Measurements from ENCODE around the gene CAMTA1. TPM values are rescaled to one million over a fixed set of nuclear protein-coding genes. Genes with fewer than 3 reads are reported as not detected.

The CAMTA1 gene
- total RNA-seq, 1 experiment from 2014 or later: 69.0 TPM

DNA sequence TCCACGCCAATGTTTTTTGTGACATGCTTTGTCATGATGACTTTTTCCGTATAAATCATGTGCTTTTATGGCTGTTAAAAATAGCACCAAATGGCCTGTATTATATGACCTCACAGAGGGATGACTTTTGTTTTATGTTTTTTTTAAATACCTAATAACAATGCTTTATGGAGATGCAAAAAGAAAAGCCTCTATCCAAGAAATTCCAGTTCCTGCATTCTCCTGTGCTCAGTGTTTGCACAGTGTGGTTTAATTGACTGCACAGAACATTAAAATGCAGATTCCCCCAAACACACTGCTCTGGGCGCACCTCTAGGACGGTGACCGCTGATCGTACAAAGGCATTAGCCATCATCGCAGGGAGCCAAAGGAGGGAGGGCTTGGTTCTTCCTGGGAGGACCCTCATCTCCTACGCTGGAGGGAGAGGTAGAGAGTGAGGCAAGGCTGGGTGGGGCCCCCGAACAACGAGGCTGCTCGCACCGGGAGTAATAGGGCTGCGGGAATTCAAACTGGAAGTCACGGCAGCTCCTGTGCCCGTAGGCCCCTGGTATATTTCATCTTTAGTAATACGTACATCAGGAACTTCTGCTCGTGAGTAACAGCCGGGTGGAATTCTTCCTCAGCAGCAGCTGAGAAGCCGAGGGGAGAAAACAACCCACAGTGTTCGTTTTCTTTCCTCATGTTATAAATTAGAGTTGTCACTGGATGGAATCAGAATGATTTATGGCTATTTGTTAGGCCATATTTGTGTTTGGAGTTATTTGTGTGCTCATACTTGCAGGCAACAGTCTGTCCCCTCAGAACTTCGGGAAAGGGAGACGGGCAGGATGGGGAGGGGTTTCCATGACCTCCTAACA, 465.6 kb downstream of the CAMTA1 start:
- no peak for DNase-seq (ENCODE audit: low read depth)

DNA sequence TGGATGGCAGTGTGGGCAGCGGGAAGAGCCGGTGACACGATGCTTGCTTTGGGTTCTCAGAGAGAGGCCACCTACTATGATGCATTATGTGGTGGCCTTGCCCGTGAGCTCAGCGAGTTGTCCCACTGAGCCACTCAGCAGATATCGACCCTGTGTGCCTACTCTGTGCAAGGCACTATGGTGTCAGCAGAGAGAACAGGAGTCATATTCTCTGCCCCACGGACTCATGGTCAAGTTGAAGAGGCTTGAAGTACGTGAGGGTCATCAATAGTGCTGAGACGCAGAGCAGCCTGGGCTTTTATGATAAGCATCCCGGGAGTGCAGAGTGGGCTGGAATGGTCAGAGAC, 466.2 kb downstream of the CAMTA1 start:
- no peak for DNase-seq (ENCODE audit: low read depth)

DNA sequence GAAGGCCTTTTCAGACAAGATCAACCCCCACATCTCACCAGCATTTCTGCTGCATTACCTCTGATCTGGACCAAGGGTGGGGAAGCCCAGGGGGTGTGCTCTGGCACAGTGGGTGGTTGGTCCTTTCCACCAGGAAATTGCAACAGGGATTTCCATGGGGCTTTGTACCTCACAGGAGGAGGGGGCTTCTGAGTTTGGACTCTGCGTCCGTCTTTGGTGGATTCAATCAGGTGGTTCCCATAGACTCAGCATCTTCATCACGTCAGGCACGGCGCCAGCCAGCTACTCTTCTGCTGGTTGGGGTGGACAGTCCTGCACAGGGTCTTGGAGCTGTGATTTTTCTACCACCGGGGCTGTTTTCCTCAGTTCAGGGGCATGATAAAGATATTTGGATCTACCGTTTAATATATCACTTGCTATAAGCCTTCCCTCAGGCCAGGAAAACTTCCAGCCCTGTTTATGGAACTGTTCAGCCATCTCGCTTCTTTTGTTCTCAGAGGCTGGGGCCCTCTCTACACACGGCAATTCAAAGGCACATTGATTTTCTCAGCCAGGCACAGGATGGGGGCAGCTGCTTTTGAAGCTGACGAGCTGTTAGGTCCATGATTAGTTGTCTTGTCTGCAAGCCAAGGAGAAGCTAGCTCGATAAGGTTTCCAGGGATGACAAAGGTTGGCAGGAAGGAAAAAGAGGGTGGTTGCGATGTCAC, 467.3 kb downstream of the CAMTA1 start:
- DNase-seq (ENCODE audit: low read depth): no peak

DNA sequence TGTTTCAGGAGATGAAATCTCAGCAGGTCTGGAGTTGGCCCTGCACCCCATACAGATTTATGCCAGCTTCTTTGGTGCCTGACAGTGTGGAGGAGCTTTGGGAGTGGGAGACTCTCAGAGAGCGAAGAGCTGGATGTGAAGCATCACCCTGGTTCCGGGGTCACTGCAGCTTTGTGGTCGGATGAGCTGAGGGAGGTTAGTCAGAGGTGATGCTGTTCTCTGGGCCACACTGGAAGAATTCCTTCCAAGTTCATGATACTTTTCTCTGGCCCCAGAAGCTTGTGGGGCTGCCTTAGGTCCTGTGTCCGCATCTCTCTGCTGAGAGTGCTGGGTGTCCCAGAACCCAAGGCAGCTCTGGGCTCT, 467.8 kb downstream of the CAMTA1 start:
- peak; percentile 33 for DNase-seq (ENCODE audit: low read depth)

DNA sequence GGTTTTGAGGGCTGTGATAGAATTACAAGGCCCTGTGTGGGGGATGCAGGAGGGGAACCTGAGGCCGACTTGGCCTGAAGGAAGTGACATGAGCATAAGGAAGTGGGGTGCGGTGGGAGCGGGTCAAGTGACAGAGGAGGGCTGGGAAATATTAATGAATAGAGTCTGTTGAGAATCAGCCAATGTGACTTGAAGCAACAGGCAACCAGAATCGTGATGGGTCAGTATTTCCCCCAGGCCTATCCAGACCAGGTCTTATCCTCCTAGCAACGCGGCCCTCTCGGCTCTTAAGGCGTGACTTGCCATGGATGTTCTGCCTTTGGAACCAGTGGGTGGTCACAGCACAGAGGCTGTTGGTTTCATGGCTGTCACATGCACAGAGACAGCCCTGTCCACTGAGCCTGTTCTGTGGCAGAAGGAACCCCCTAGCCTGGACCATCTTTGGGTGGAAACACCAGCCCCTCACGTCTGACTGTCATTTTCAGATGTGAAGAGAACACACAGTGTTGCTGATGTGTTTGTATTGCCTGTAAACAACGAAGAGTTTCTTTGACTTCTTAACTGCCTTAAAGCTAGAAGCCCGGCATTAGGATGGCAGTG, 468.8 kb downstream of the CAMTA1 start:
- DNase-seq (ENCODE audit: low read depth): no peak

GRCh38 chr1:7255303-7256058, 470.2 kb downstream of the CAMTA1 start:
- peak; percentile 38 for DNase-seq (ENCODE audit: low read depth)

DNA sequence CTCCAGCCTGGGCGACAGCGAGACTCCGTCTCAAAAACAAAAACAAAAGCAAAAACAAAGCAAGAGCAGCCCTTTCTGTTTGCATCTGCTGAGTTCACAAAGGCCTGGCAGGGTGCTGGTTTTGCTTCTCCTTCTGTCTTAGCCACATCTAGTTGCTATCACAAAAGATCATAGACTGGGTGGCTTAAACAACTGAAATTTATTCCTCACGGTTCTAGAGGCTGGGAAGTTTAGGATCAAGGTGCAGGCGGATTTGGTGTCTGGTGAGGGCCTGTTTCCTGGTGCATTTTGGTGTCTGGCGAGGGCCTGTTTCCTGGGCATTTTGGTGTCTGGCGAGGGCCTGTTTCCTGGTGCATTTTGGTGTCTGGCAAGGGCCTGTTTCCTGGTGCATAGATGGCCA, 471.3 kb downstream of the CAMTA1 start:
- DNase-seq (ENCODE audit: low read depth): no peak

GRCh38 chr1:7257225-7257624, 472.0 kb downstream of the CAMTA1 start:
- no peak for DNase-seq (ENCODE audit: low read depth)

DNA sequence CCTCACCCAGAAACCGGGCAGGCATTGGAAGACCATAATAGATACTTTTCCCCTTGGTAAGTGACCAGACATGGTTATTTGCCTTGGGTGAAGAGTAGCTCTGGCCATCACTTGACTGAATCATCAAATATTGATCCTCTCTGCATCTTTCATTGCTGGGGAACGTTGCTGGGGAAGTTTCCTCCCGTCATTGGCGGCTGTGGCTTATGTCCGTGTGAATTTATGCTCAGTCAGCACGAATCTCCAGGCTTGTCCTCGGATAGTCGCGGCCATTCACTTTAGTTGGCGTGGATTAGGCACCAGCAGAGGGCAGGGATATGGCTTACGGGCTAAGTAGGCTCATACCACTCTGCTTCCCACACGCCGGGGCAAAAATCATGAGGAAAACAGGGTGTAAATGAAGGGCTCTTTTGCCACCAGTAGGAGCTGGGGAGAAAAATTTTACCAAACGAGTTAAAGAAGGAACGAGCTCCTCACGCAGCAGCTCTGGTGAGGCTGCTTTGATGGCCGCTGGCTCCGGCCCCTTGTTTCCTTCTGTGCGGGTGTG, 473.4 kb downstream of the CAMTA1 start:
- DNase-seq (ENCODE audit: low read depth): no peak

DNA sequence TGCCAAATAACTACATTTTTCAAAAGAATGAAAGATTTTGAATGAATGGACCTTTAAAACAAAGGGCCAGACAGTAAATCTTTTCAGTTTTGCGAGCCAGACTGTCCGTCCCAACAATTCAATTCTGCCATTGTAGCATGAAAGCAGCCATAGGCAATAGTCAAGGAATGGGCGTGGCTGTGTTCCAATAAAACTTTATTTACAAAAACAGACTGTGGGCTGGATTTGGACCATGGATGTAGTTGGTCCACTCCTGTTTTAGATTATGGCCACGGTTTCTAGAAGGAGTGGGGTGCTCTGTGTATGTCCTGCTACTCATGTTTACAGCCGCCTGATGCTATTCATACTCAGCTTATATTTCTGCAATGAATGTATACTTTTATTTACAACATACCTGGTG, 474.7 kb downstream of the CAMTA1 start:
- DNase-seq (ENCODE audit: low read depth): no peak

DNA sequence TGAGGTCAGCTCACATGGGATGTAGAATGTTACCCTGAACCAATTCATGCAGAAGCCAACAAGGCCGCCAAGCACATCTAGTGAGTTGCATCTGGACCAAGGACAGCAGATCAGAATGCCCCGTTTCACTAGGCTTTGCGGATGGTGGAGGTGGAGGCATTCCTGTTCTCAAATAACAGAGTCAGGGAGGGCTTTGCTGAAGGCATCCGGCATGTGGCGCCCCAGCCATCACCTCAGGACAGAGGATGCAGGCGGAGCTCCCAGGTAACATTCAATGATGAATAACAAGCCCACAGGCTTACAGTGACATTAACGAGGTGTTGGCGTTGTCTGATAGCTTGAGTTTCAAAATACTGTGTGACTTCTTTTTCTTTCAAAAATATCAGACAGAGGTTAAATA, 476.2 kb downstream of the CAMTA1 start:
- DNase-seq (ENCODE audit: low read depth): no peak

GRCh38 chr1:7262611-7263010, 477.4 kb downstream of the CAMTA1 start:
- no peak for DNase-seq (ENCODE audit: low read depth)

DNA sequence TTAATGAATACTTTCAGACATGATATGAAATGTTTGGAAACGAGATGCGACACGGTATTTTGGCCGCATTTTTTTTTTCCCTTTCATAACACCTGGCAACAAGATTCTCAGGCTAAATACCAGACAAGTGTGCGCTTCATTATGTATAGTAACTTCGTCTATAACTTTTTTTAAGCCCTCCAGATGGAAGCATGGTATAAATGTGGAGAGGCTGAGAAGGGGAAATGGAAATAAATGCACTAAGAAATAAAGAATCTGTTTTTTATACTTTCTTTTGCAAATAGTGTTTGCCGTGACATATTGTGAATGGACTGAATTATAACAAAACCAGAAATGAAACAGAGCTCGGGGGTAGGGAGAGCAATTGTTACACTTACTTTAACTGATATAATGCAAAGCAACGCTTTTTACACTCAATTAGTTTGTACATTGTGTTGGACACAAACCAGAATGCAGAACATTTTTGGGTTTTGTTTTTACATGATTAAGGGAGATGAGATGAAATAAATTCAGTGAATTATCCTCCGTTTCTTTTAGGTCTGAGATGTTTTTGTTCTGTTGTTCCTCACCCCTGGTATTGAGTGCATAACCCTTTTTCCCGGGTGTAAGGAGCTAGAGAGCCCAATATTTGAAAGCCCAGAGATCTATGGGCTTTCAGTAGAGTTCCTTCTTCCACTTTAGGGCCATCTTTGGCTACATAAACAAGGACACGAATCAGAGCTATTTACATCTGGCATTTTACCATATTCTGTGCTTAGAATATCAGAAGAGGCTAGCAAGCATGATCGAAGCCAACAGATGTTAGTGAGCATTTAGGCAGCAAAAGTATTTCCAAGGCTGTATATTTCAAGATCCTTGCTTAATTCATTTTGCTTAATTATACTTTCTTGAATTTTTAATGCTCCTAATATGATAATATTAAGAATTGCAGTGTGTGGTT, 478.0 kb downstream of the CAMTA1 start:
- peak; percentile 36 for DNase-seq (ENCODE audit: low read depth)

- DNase-seq (ENCODE audit: low read depth): no peak
These were observed 478.8 kb downstream of the CAMTA1 start for GRCh38 chr1:7264101-7264500.

GRCh38 chr1:7265771-7266371, 480.6 kb downstream of the CAMTA1 start:
- peak; percentile 84 for DNase-seq (ENCODE audit: low read depth)

DNA sequence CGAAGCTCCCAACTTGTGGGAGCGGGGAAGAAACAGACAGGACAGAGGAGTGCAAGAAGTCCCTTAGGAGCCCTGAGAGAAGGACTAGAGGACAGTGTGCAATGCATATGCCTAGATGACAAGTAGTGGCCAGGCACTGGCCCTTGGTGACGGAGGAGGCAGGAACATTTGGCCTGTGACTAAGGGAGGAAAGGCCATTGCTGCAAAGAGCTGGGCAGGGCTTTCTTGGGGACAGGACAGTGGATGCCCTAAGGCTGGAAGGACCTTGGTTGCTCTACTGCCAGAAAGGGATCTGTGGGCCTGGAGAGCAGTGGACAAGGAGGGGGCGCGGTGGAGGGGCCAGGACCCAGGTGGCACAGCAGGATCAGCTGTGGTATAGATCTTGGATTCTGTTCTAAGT, 481.3 kb downstream of the CAMTA1 start:
- DNase-seq (ENCODE audit: low read depth): no peak

GRCh38 chr1:7267493-7267892, 482.2 kb downstream of the CAMTA1 start:
- peak; percentile 87 for DNase-seq (ENCODE audit: low read depth)

GRCh38 chr1:7268983-7269382, 483.7 kb downstream of the CAMTA1 start:
- no peak for DNase-seq (ENCODE audit: low read depth)

DNA sequence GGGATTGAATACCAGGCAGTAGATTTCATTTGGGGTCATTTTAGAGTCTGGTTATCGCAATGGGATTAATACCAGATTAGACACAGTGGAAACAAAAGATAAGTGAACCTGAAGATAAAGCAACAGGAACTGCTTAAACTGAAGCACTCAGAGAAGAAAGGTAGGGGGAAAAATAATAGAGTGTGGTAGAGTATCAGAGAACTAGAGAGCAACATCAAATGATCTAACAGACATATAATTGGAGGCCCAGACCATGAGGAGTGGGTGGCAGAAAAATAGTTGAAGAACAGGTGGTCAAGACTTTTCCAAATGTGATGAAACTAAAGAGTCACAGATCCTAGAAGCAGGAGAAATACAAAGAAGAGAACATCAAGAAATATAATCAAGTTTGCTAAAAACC, 484.3 kb downstream of the CAMTA1 start:
- DNase-seq (ENCODE audit: low read depth): no peak

DNA sequence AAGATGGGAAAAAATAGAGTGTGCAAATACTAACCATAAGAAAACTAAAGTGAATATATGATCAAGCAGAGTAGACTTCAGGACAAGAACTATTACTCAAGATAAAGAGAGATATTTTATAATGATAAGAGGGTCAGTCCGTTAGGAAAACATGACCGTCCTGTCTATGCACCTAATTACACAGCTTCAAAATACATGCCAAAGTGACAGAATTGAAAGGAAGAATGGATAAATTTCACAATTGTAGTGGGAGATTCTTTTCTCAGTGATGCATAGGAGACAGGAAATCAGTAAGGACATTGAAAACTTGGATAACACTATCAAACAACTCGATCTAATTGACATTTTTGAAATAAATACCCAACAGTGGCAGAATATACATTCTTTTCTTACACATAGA, 489.0 kb downstream of the CAMTA1 start:
- DNase-seq (ENCODE audit: low read depth): no peak

All from LHCN-M2 (cell line).